ENCODE data around the gene ROGDI. TPM values are rescaled to one million over a fixed set of nuclear protein-coding genes. Genes with fewer than 3 reads are reported as not detected.
"Not testable (repeated sequence)": the region's sequence is repeated elsewhere in the genome, so short reads cannot be mapped to it uniquely, and the experiment has no call there.

The ROGDI gene
- total and polyA plus RNA-seq, 2 donors (not counting 1 experiment from before 2014, with no cell fraction given) = 9.2 to 31.9 TPM

DNA sequence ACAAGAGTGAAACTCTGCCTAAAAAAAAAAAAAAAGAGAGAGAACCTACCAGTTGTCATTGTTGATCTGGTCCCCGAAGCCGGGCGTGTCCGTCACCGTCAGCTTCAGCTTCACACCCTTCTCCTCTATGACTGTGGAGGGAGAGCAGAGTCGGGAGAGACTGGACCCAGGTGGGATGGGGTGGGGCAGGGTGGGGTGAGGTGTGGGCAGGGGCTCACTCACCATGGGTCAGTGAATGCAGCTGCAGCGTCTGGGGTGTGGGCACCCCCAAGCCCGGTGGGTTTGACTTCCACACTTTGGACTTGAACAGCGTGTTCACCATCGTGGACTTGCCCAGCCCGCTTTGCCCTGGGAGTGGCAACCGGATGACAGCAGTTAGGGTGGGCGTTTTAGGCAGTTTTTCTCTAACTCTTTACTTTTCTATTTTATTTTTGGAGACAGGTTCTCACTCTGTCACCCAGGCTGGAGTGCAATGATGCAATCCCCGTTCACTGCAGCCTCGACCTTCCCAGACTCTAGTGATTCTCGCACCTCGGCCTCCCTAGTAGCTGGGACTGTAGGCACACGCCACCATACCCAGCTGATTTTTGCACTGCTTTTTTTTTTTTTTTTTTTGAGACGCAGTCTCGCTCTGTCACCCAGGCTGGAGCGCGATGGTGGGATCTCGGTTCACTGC is 16.5 kb downstream of the ROGDI start:
- H3K9ac ChIP-seq (ENCODE audit: low read length) = no peak overlapping the region
- H2AFZ ChIP-seq (ENCODE audit: insufficient read depth, low read depth, low read length, poor library complexity, severe bottlenecking) = no peak overlapping the region
- H3K9me3 ChIP-seq (ENCODE audit: control extremely low read depth in 1 of 3, control insufficient read depth in 2 of 3, insufficient read depth in 1 of 3, low read length in 2 of 3) = no peaks in the 10 kb centered on the region
- ChIA-PET CTCF (no interaction called here), POLR2A (interaction anchor here (0.6 to 0.7 kb wide), 3 partner anchors 85 to 298 kb away, joined by 3 to 12 read pairs (median 7); no protein-coding TSS in a partner anchor)
- no peak for ATAC-seq (ENCODE audit: low read depth)
- no peak for DNase-seq
- H3K4me2 ChIP-seq (replicated peaks; ENCODE audit: low read depth, low read length, poor library complexity, severe bottlenecking) = no peak overlapping the region
- no peak overlapping the region for H3K27ac ChIP-seq (ENCODE audit: low read length in 2 of 2)
- peaks cover 1% of the 10 kb centered on the region for H3K4me1 Mint-ChIP-seq
- intact Hi-C loops (cut with micrococcal nuclease) = no loop called here
- H3K36me3 ChIP-seq (replicated peaks in 1 of 2; ENCODE audit: control extremely low read depth in 1 of 2, control insufficient read depth in 1 of 2, extremely low read depth in 1 of 2, insufficient read depth in 2 of 2, low read length in 1 of 2) = no peaks in the 10 kb centered on the region
- no peaks in the 10 kb centered on the region for H3K4me1 ChIP-seq (ENCODE audit: control insufficient read depth in 2 of 2, insufficient read depth in 2 of 2, low read length in 2 of 2)
- H3K4me3 Mint-ChIP-seq = no peak overlapping the region
- H3K27me3 Mint-ChIP-seq = no peaks in the 10 kb centered on the region
- H4K20me1 ChIP-seq (ENCODE audit: control insufficient read depth, insufficient read depth, low read length, poor library complexity, severe bottlenecking) = no peaks in the 10 kb centered on the region
- no peak overlapping the region for H3K4me3 ChIP-seq (ENCODE audit: control extremely low read depth in 1 of 5, extremely low read depth in 1 of 5, insufficient read depth in 1 of 5, low read depth in 2 of 5, low read length in 4 of 5)
- H3K27ac Mint-ChIP-seq = no peak overlapping the region
- WGBS (ENCODE audit: insufficient coverage) = 93% methylated on average over 8 of the region's 23 CpGs
- no peaks in the 10 kb centered on the region for H3K9me3 Mint-ChIP-seq (ENCODE audit: insufficient read depth)
- TF ChIP-seq EZH2 (IDR thresholded peaks at IDR 0.05; ENCODE audit: borderline replicate concordance, insufficient read depth, low read depth, low read length, poor library complexity, severe bottlenecking) = no peak
- TF ChIP-seq, protein P1, sequence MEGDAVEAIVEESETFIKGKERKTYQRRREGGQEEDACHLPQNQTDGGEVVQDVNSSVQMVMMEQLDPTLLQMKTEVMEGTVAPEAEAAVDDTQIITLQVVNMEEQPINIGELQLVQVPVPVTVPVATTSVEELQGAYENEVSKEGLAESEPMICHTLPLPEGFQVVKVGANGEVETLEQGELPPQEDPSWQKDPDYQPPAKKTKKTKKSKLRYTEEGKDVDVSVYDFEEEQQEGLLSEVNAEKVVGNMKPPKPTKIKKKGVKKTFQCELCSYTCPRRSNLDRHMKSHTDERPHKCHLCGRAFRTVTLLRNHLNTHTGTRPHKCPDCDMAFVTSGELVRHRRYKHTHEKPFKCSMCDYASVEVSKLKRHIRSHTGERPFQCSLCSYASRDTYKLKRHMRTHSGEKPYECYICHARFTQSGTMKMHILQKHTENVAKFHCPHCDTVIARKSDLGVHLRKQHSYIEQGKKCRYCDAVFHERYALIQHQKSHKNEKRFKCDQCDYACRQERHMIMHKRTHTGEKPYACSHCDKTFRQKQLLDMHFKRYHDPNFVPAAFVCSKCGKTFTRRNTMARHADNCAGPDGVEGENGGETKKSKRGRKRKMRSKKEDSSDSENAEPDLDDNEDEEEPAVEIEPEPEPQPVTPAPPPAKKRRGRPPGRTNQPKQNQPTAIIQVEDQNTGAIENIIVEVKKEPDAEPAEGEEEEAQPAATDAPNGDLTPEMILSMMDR (IDR thresholded peaks at IDR 0.05) = no peak
- no peaks in the 10 kb centered on the region for H3K79me2 ChIP-seq (ENCODE audit: control insufficient read depth, insufficient read depth, low read length)
- H3K27me3 ChIP-seq (replicated peaks in 1 of 4; ENCODE audit: control extremely low read depth in 1 of 4, control insufficient read depth in 3 of 4, insufficient read depth in 4 of 4, low read length in 3 of 4) = peaks cover 0 to 3% (median 0%) of the 10 kb centered on the region in 4 experiments

DNA sequence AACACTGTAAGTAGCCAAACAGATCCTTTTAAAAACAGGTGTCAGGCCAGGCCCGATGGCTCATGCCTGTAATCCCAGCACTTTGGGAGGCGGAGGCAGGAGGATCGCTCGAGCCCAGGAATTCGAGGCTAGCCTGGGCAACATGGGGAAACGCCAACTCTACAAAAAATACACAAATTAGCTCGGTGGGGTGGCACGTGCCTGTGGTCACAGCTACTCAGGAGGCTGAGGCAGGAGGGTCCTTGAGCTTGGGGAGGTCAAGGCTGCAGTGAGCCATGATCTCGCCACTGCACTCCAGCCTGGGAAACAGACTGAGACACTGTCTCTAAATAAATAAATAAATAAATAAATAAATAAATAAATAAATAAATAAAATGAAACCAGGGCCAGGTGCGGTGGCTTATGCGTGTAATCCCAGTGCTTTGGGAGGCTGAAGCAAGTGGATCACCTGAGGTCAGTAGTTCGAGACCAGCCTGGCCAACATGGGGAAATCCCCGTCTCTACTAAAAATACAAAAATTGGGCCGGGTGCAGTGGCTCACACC is 17.9 kb downstream of the ROGDI start:
- H3K27ac Mint-ChIP-seq; H2AFZ ChIP-seq (ENCODE audit: insufficient read depth, low read depth, low read length, poor library complexity, severe bottlenecking); intact Hi-C loops (cut with micrococcal nuclease); H3K4me1 Mint-ChIP-seq; CTCF ChIA-PET; H3K4me2 ChIP-seq (replicated peaks; ENCODE audit: low read depth, low read length, poor library complexity, severe bottlenecking); ATAC-seq (ENCODE audit: low read depth); H3K27me3 Mint-ChIP-seq; H3K9me3 Mint-ChIP-seq (ENCODE audit: insufficient read depth); H3K4me3 Mint-ChIP-seq; DNase-seq; H3K9me3 ChIP-seq (ENCODE audit: control extremely low read depth in 1 of 3, control insufficient read depth in 2 of 3, insufficient read depth in 1 of 3, low read length in 2 of 3); H3K27ac ChIP-seq (ENCODE audit: low read length in 2 of 2); H3K4me3 ChIP-seq (ENCODE audit: control extremely low read depth in 1 of 5, extremely low read depth in 1 of 5, insufficient read depth in 1 of 5, low read depth in 2 of 5, low read length in 4 of 5); H3K27me3 ChIP-seq (replicated peaks in 1 of 4; ENCODE audit: control extremely low read depth in 1 of 4, control insufficient read depth in 3 of 4, insufficient read depth in 4 of 4, low read length in 3 of 4); H4K20me1 ChIP-seq (ENCODE audit: control insufficient read depth, insufficient read depth, low read length, poor library complexity, severe bottlenecking); H3K9ac ChIP-seq (ENCODE audit: low read length); H3K79me2 ChIP-seq (ENCODE audit: control insufficient read depth, insufficient read depth, low read length); H3K4me1 ChIP-seq (ENCODE audit: control insufficient read depth in 2 of 2, insufficient read depth in 2 of 2, low read length in 2 of 2); POLR2A ChIA-PET; H3K36me3 ChIP-seq (replicated peaks in 1 of 2; ENCODE audit: control extremely low read depth in 1 of 2, control insufficient read depth in 1 of 2, extremely low read depth in 1 of 2, insufficient read depth in 2 of 2, low read length in 1 of 2): not testable (repeated sequence)
- WGBS (ENCODE audit: insufficient coverage) = 100% methylated on average over 4 of the region's 14 CpGs
